PFSK-1 (cell line): ENCODE measurements around the gene PTGR3.

Source experiments
- FOXP2 ChIP-seq: optimal IDR thresholded peaks from 2 replicates; pipeline ENCODE3; 2011; ENCODE audit warnings: borderline replicate concordance, control low read depth, inconsistent platforms; ENCODE audit not compliant: insufficient read depth; ENCODE audit errors: extremely low read length, extremely low read depth
- POLR2AphosphoS5 ChIP-seq: IDR thresholded peaks from 2 replicates; pipeline ENCODE4 v1.6.1; 2012; ENCODE audit warnings: low read depth, mild to moderate bottlenecking, control low read depth, low read length, moderate library complexity
- SIN3A ChIP-seq: IDR thresholded peaks from 2 replicates; pipeline ENCODE4 v1.6.1; 2012; ENCODE audit warnings: mild to moderate bottlenecking, low read length, moderate library complexity, borderline replicate concordance; ENCODE audit not compliant: insufficient read depth
- TAF1 ChIP-seq: IDR thresholded peaks from 2 replicates; pipeline ENCODE4 v1.6.1; 2012; ENCODE audit warnings: low read length, control low read depth, borderline replicate concordance; ENCODE audit not compliant: insufficient read depth
- TF ChIP-seq, protein P1 (sequence below), 2 experiments: IDR thresholded peaks; 2 replicates each; pipeline versions ENCODE4 v1.6.1 to v1.8.0; 2011 to 2012; ENCODE audit warnings: low read depth in 2 of 2, low read length in 2 of 2, control low read depth in 1 of 2, inconsistent platforms in 1 of 2, mild to moderate bottlenecking in 1 of 2, moderate library complexity in 1 of 2; ENCODE audit not compliant: insufficient read depth in 1 of 2

DNA sequence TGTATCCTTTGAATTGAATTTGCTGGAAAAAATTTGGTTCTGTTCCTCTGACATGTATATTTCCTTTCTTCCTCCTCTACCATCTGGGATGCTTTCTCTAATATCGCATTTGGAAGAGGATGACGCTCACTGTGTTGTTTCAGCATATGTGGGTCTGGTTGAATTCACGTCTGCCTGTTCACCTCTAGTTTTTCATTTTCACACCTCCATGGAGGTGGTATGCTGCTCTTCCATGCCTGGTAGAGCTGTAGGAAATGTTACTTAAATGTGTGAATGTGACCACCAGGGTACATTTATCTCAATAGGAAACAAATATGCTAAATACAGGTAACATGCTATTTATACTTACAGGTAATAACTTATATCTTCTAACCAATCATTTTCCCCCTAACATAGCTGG lies 46.2 kb upstream of the PTGR3 start:
- TF ChIP-seq, protein P1, sequence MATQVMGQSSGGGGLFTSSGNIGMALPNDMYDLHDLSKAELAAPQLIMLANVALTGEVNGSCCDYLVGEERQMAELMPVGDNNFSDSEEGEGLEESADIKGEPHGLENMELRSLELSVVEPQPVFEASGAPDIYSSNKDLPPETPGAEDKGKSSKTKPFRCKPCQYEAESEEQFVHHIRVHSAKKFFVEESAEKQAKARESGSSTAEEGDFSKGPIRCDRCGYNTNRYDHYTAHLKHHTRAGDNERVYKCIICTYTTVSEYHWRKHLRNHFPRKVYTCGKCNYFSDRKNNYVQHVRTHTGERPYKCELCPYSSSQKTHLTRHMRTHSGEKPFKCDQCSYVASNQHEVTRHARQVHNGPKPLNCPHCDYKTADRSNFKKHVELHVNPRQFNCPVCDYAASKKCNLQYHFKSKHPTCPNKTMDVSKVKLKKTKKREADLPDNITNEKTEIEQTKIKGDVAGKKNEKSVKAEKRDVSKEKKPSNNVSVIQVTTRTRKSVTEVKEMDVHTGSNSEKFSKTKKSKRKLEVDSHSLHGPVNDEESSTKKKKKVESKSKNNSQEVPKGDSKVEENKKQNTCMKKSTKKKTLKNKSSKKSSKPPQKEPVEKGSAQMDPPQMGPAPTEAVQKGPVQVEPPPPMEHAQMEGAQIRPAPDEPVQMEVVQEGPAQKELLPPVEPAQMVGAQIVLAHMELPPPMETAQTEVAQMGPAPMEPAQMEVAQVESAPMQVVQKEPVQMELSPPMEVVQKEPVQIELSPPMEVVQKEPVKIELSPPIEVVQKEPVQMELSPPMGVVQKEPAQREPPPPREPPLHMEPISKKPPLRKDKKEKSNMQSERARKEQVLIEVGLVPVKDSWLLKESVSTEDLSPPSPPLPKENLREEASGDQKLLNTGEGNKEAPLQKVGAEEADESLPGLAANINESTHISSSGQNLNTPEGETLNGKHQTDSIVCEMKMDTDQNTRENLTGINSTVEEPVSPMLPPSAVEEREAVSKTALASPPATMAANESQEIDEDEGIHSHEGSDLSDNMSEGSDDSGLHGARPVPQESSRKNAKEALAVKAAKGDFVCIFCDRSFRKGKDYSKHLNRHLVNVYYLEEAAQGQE (IDR thresholded peaks at IDR 0.05; ENCODE audit: insufficient read depth in 1 of 2, low read depth in 2 of 2, low read length in 2 of 2): no peak
- TF ChIP-seq POLR2AphosphoS5: no peak
- no peak for TF ChIP-seq TAF1
- TF ChIP-seq SIN3A: no peak
- no peak for TF ChIP-seq FOXP2
